A673 (cell line): Measurements from ENCODE around the gene COMMD10. TPM values are rescaled to one million over a fixed set of nuclear protein-coding genes. Genes with fewer than 3 reads are reported as not detected.

ENCODE experiments used
- BruUV-seq: library from RNA; stranded (reverse); fragments of 400-500 nt; replicated peaks from 2 replicates; lab custom pipeline; 2021; lab: Mats Ljungman, UMichigan
- CTCF ChIA-PET: fragments of 300-600 bp; sonication (Branson Sonifier 250); formaldehyde crosslinking; loops from one replicate; lab custom pipeline; 2022; ENCODE audit warnings: antibody characterized with exemption; lab: Charles Lee
- POLR2A ChIA-PET: fragments of 300-600 bp; sonication (Branson Sonifier 250); formaldehyde crosslinking; loops from one replicate; lab custom pipeline; 2022; ENCODE audit warnings: antibody characterized with exemption; ENCODE audit not compliant: low non-redundant PET; lab: Charles Lee
- DNase-seq: peaks from one replicate; pipeline ENCODE4 v3.0.0-alpha.2; 2015; ENCODE audit warnings: low spot score
- H3K27ac ChIP-seq: fragments of 200-600 bp; sonication (generic); 2 replicates; pipeline ENCODE4 v1.5.1; 2016; ENCODE audit warnings: mixed run types, low read depth, mild to moderate bottlenecking, mixed read lengths, antibody characterized with exemption, low read length; ENCODE audit not compliant: poor library complexity, severe bottlenecking
- H3K27me3 ChIP-seq: fragments of 200-600 bp; sonication (generic); replicated peaks from 2 replicates; pipeline ENCODE4 v1.6.1; 2017; ENCODE audit warnings: mixed run types, low read depth, mild to moderate bottlenecking, mixed read lengths, antibody characterized with exemption, low read length; ENCODE audit not compliant: insufficient read depth, poor library complexity
- H3K36me3 ChIP-seq: fragments of 200-600 bp; sonication (generic); 2 replicates; pipeline ENCODE4 v1.6.1; 2016; ENCODE audit warnings: mixed run types, mild to moderate bottlenecking, mixed read lengths, antibody characterized with exemption, low read length; ENCODE audit not compliant: insufficient read depth, poor library complexity, severe bottlenecking
- H3K4me1 ChIP-seq: fragments of 200-600 bp; sonication (generic); 2 replicates; pipeline ENCODE4 v1.6.1; 2017; ENCODE audit warnings: mixed run types, mild to moderate bottlenecking, mixed read lengths, antibody characterized with exemption, low read length; ENCODE audit not compliant: insufficient read depth, poor library complexity, severe bottlenecking
- H3K4me3 ChIP-seq: fragments of 200-600 bp; sonication (generic); 2 replicates; pipeline ENCODE4 v1.5.1; 2016; ENCODE audit warnings: low read depth, mixed run types, mild to moderate bottlenecking, mixed read lengths, low read length; ENCODE audit not compliant: poor library complexity, severe bottlenecking
- H3K9me3 ChIP-seq: fragments of 200-600 bp; sonication (generic); 2 replicates; pipeline ENCODE4 v1.6.1; 2016; ENCODE audit warnings: mixed run types, low read depth, mild to moderate bottlenecking, mixed read lengths, antibody characterized with exemption, low read length; ENCODE audit not compliant: poor library complexity, severe bottlenecking
- EZH2 ChIP-seq: fragments of 200-600 bp; sonication (generic); IDR thresholded peaks from 2 replicates; pipeline ENCODE4 v1.6.1; 2017; ENCODE audit warnings: borderline replicate concordance, low read depth, mild to moderate bottlenecking, mixed read lengths, antibody characterized with exemption, low read length; ENCODE audit not compliant: poor library complexity, severe bottlenecking
- intact Hi-C: fragments of 100-400 bp; cut with micrococcal nuclease; formaldehyde crosslinking; loops from one replicate; pipeline ENCODE4 v1.10.0; 2022; ENCODE audit not compliant: unreplicated experiment
- total RNA-seq: library from RNA; stranded (reverse); gene quantifications from 2 replicates; pipeline ENCODE4 v1.2.3, GENCODE V29; 2021
- TF ChIP-seq, protein P1 (sequence below): fragments of 300-800, 200-600 bp; sonication (generic); conservative IDR thresholded peaks from 2 replicates; pipeline ENCODE4 v1.5.1; 2017; ENCODE audit warnings: low read depth, mild to moderate bottlenecking, antibody characterized with exemption, low read length, moderate library complexity, mixed read lengths

The COMMD10 gene
- total RNA-seq, 1 experiment from 2014 or later: 36.5 TPM

DNA sequence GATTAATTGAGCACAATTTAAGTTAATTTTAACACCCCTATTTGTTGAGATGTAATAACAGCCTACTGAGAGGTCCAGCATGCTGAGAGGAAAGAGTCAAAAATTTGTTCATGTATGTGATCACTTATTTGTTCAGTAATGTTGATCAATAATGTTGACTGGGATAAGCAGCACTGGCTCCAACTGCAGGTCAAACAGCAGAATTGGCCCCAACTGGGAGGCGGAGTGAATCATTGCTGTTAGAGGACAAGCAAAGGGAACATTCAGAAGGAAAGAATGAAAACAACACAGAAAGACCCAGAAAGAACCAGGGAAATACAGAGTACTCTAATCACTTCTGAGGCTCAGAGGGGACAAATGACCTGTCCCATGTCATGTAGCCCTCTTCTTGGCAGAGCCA is 221.1 kb downstream of the COMMD10 start:
- Histone ChIP-seq H3K4me1 (no peaks in the 10 kb centered on the region), H3K27me3 (no peaks in the 10 kb centered on the region), H3K9me3 (peaks cover 11% of the 10 kb centered on the region), H3K4me3 (no peak overlapping the region), H3K36me3 (no peaks in the 10 kb centered on the region), H3K27ac (no peak overlapping the region)
- POLR2A ChIA-PET: no interaction called here
- DNase-seq: no peak
- no peak for TF ChIP-seq EZH2
- TF ChIP-seq, protein P1, sequence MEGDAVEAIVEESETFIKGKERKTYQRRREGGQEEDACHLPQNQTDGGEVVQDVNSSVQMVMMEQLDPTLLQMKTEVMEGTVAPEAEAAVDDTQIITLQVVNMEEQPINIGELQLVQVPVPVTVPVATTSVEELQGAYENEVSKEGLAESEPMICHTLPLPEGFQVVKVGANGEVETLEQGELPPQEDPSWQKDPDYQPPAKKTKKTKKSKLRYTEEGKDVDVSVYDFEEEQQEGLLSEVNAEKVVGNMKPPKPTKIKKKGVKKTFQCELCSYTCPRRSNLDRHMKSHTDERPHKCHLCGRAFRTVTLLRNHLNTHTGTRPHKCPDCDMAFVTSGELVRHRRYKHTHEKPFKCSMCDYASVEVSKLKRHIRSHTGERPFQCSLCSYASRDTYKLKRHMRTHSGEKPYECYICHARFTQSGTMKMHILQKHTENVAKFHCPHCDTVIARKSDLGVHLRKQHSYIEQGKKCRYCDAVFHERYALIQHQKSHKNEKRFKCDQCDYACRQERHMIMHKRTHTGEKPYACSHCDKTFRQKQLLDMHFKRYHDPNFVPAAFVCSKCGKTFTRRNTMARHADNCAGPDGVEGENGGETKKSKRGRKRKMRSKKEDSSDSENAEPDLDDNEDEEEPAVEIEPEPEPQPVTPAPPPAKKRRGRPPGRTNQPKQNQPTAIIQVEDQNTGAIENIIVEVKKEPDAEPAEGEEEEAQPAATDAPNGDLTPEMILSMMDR: no peak
- BruUV-seq: no TSS peak
- CTCF ChIA-PET: no interaction called here
- intact Hi-C loops: no loop called here

DNA sequence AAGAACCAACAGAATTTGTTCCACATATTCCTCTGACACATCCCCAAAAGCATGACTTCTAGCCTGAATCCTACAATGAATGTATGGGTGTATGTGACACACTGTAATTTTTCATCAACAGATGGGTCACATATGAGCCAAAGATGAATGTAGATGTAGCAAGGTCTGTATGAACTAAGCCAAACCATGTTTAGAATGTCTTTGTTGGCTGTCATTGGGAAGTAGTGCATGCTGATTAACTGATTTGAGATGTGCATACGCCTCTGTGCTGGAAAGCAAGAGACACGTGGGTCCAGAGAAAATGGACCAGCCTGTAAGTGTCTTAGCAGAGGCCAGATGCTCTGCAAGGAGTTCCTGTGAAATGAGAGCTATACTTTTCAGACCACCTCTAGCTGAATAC is 222.0 kb downstream of the COMMD10 start:
- intact Hi-C loops: no loop called here
- no peak for DNase-seq
- Histone ChIP-seq H3K4me1 (no peaks in the 10 kb centered on the region), H3K4me3 (no peak overlapping the region), H3K27ac (no peak overlapping the region), H3K27me3 (no peaks in the 10 kb centered on the region), H3K36me3 (no peaks in the 10 kb centered on the region), H3K9me3 (peaks cover 11% of the 10 kb centered on the region)
- POLR2A ChIA-PET: no interaction called here
- CTCF ChIA-PET: no interaction called here
- no peak for TF ChIP-seq EZH2
- TF ChIP-seq, protein P1: no peak
- BruUV-seq: no TSS peak

DNA sequence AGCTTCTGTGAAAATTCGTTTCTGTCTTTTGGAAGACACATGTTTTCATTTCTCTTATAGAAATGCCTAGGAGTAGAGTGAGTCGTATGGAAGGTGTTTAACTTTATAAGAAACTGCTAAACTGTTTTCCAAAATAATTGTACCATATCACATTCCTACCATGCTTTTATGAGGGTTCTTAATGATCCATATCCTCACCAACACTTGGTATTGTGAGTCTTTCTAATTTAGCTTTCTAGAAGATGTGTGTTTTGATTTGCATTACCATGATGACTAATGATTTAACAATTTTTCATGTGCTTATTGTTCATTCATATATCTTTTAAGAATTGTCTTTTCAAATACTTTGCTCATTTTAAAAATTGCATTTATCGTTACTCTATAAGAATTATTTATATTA is 223.6 kb downstream of the COMMD10 start:
- CTCF ChIA-PET: no interaction called here
- POLR2A ChIA-PET: no interaction called here
- H3K36me3 ChIP-seq: no peaks in the 10 kb centered on the region
- BruUV-seq: no TSS peak
- peaks cover 11% of the 10 kb centered on the region for H3K9me3 ChIP-seq
- no peaks in the 10 kb centered on the region for H3K4me1 ChIP-seq
- no peak overlapping the region for H3K27ac ChIP-seq
- intact Hi-C loops: no loop called here
- no peak for DNase-seq
- no peak for TF ChIP-seq EZH2
- TF ChIP-seq, protein P1: no peak
- H3K27me3 ChIP-seq: no peaks in the 10 kb centered on the region
- no peak overlapping the region for H3K4me3 ChIP-seq
